MM.1S (cell line): ENCODE data around the gene PRODH.
"Not testable (repeated sequence)": the region's sequence is repeated elsewhere in the genome, so short reads cannot be mapped to it uniquely, and the experiment has no call there.

ENCODE experiments used
- DNase-seq: peaks from one replicate; pipeline ENCODE4 v3.0.0-alpha.2; 2015
- H2AFZ ChIP-seq: fragments of 300-600 bp; sonication (generic); 2 replicates; pipeline ENCODE4 v1.6.0; 2016; ENCODE audit warnings: antibody characterized with exemption, low read length
- H3F3A ChIP-seq: fragments of 300-600 bp; sonication (generic); 2 replicates; pipeline ENCODE4 v1.6.1; 2016; ENCODE audit warnings: mild to moderate bottlenecking, antibody characterized with exemption, low read length, moderate library complexity, mixed read lengths; ENCODE audit not compliant: insufficient read depth
- H3K27ac ChIP-seq: fragments of 300-600 bp; sonication (generic); 2 replicates; pipeline ENCODE4 v1.5.1; 2016; ENCODE audit warnings: mild to moderate bottlenecking, low read length
- H3K27me3 ChIP-seq: fragments of 300-600 bp; sonication (generic); replicated peaks from 2 replicates; pipeline ENCODE4 v1.6.0; 2016; ENCODE audit warnings: low read length; ENCODE audit not compliant: insufficient read depth
- H3K36me3 ChIP-seq: fragments of 300-600 bp; sonication (generic); replicated peaks from 2 replicates; pipeline ENCODE4 v1.6.1; 2016; ENCODE audit warnings: mild to moderate bottlenecking, low read length, mixed read lengths; ENCODE audit not compliant: insufficient read depth
- H3K4me1 ChIP-seq: fragments of 300-600 bp; sonication (generic); 2 replicates; pipeline ENCODE4 v1.6.1; 2016; ENCODE audit warnings: low read length, mixed read lengths
- H3K4me2 ChIP-seq: fragments of 300-600 bp; sonication (generic); 2 replicates; pipeline ENCODE4 v1.6.0; 2016; ENCODE audit warnings: low read depth, low read length
- H3K4me3 ChIP-seq: fragments of 300-600 bp; sonication (generic); 2 replicates; pipeline ENCODE4 v1.5.1; 2016; ENCODE audit warnings: low read length, mixed read lengths
- H3K79me2 ChIP-seq: fragments of 300-600 bp; sonication (generic); 2 replicates; pipeline ENCODE4 v1.6.1; 2016; ENCODE audit warnings: mixed run types, low read length, mixed read lengths
- H3K9ac ChIP-seq: fragments of 300-600 bp; sonication (generic); 2 replicates; pipeline ENCODE4 v1.6.1; 2016; ENCODE audit warnings: low read length, mixed read lengths
- H3K9me2 ChIP-seq: fragments of 300-600 bp; sonication (generic); replicated peaks from 2 replicates; pipeline ENCODE4 v1.6.1; 2016; ENCODE audit warnings: mild to moderate bottlenecking, low read length, mixed read lengths; ENCODE audit not compliant: insufficient read depth
- H3K9me3 ChIP-seq: fragments of 300-600 bp; sonication (generic); replicated peaks from 2 replicates; pipeline ENCODE4 v1.6.1; 2016; ENCODE audit warnings: mild to moderate bottlenecking, low read length, mixed read lengths; ENCODE audit not compliant: insufficient read depth
- H4K20me1 ChIP-seq: fragments of 300-600 bp; sonication (generic); 2 replicates; pipeline ENCODE4 v1.6.1; 2016; ENCODE audit warnings: mild to moderate bottlenecking, low read length, moderate library complexity, mixed read lengths; ENCODE audit not compliant: insufficient read depth
- CTCF ChIP-seq: fragments of 300-600 bp; sonication (generic); IDR thresholded peaks from 2 replicates; pipeline ENCODE4 v1.5.1; 2016; ENCODE audit warnings: antibody characterized with exemption, low read length, mixed read lengths
- EZH2 ChIP-seq: fragments of 300-600 bp; sonication (generic); optimal IDR thresholded peaks from 2 replicates; pipeline ENCODE3; 2017; ENCODE audit warnings: low read depth, mild to moderate bottlenecking, antibody characterized with exemption, low read length, mixed read lengths
- EZH2phosphoT487 ChIP-seq: fragments of 300-600 bp; sonication (generic); IDR thresholded peaks from 2 replicates; pipeline ENCODE4 v1.6.1; 2018; ENCODE audit warnings: antibody characterized with exemption, low read length

PRODH gene

DNA sequence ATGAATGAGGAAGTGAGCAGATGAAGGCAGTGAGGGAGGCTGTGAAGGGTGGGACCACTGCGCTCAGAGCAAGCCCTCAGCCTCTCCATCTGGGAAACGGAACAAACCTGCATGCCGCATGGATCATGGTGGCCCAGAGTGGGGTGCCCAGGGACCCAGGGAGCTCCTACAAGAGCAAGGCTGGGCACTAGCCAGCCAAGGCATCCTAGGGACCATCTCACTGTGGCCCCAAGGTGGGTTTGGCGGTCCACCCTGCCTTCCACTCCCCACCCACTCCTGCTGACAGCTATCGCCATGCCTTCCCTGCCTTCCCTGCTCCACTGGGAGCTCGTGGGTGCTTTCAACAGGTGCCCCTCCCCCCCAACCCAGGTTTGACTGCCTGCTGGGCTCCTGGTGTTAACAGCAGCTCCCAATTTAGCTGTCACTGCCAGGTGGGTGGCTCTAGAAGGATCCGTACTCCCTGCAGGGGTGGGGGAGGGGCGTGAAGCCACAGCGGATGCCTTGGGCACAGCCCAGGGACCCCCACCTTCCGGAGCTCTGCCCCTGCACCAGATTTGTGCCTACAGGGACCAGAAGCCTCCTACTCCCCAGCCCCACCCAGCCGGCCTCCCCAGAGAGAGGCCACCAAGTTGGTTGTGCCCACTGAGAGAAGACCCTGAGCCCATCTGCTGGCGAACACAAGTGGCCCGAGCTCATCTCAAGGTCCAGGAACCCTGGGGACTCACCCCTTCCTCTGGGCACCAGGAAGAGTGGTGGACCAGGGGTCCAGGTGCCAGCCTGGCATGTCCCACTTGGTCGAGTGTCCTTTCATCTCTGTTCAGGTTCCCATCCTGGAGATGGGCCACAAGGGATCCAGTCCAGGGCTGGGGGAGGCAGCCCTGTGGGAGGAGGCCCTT, 29.7 kb upstream of the PRODH start:
- Histone ChIP-seq H3K9me2 (no peaks in the 10 kb centered on the region), H3K9ac (no peak overlapping the region), H3K9me3 (no peaks in the 10 kb centered on the region), H3K4me3 (no peak overlapping the region), H4K20me1 (no peaks in the 10 kb centered on the region), H3K4me1 (no peaks in the 10 kb centered on the region), H3K4me2 (no peak overlapping the region), H3F3A (no peaks in the 10 kb centered on the region), H3K79me2 (no peaks in the 10 kb centered on the region), H3K36me3 (no peaks in the 10 kb centered on the region), H3K27me3 (peaks cover 20% of the 10 kb centered on the region), H3K27ac (no peak overlapping the region), H2AFZ (no peak overlapping the region)
- TF ChIP-seq EZH2phosphoT487 (no peak), CTCF (no peak), EZH2 (no peak)
- DNase-seq = no peak

DNA sequence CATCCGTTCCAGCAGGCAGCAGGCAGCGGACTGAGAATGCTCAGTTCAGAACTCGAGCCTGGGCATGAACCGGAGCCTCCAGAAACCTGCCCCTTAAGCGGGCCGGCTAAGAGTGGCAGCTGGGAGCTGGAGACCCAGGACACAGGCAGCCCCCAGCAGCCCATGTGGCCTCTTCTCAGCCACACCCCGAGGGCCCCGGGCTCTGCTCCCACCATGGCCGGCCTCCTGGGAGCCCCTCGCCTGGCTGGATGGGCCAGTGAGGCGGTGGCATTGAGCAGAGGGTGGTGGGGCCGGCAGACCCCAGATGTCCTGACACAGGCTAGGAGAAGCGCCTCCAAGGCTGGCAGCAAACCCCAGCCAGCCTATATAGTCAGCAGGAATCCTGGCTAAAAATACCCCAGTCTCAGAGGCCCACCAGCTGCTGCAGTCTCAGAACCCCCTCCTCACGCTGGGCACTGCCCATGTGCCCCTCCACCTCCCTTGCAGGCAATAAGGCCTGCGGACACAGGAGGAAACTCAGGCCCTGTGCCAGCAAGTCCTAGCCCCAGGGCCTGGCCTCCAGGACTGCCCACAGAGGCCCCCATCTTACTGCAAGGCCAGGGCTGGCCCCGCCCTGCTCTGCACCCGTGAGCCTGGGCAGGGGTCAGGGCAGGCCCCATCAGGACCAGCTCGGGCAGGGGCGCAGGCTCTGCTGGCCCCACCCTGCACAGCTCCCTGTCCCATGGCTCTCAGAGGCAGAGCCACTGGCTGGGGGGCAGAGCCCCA, 28.6 kb upstream of the PRODH start:
- not testable (repeated sequence) for H4K20me1 ChIP-seq, H3K4me3 ChIP-seq, H3K27ac ChIP-seq, H3K9me3 ChIP-seq, H3K4me2 ChIP-seq, H2AFZ ChIP-seq, H3F3A ChIP-seq, H3K9ac ChIP-seq, H3K79me2 ChIP-seq, H3K4me1 ChIP-seq, DNase-seq, H3K9me2 ChIP-seq, H3K36me3 ChIP-seq
- H3K27me3 ChIP-seq = peaks cover 15% of the 10 kb centered on the region

- H3K9me2 ChIP-seq, H4K20me1 ChIP-seq, H3F3A ChIP-seq, H3K9me3 ChIP-seq, H3K27ac ChIP-seq, H3K4me2 ChIP-seq, H3K27me3 ChIP-seq, H3K79me2 ChIP-seq, H3K4me3 ChIP-seq, H3K36me3 ChIP-seq, H2AFZ ChIP-seq, H3K4me1 ChIP-seq, DNase-seq, H3K9ac ChIP-seq: not testable (repeated sequence)
These were observed 28.0 kb upstream of the PRODH start for GRCh38 chr22:18964051-18964450.

GRCh38 chr22:18962308-18962635, 26.2 kb upstream of the PRODH start:
- no peaks in the 10 kb centered on the region for H3K9me2 ChIP-seq
- no peak overlapping the region for H3K4me2 ChIP-seq
- peaks cover 22% of the 10 kb centered on the region for H3K27me3 ChIP-seq
- no peaks in the 10 kb centered on the region for H4K20me1 ChIP-seq
- no peaks in the 10 kb centered on the region for H3K36me3 ChIP-seq
- DNase-seq = no peak
- no peak overlapping the region for H3K27ac ChIP-seq
- H3F3A ChIP-seq = no peaks in the 10 kb centered on the region
- no peaks in the 10 kb centered on the region for H3K9me3 ChIP-seq
- no peak overlapping the region for H3K4me3 ChIP-seq
- TF ChIP-seq CTCF (no peak), EZH2 (no peak), EZH2phosphoT487 (no peak)
- H3K79me2 ChIP-seq = no peaks in the 10 kb centered on the region
- no peak overlapping the region for H2AFZ ChIP-seq
- H3K4me1 ChIP-seq = no peaks in the 10 kb centered on the region
- no peak overlapping the region for H3K9ac ChIP-seq

GRCh38 chr22:18961632-18962307, 25.7 kb upstream of the PRODH start:
- H3K4me3 ChIP-seq, H3F3A ChIP-seq, H3K4me2 ChIP-seq, DNase-seq, H3K27ac ChIP-seq, H3K9me3 ChIP-seq, H3K79me2 ChIP-seq, H3K9ac ChIP-seq, H4K20me1 ChIP-seq, H3K36me3 ChIP-seq, H3K9me2 ChIP-seq, H2AFZ ChIP-seq, H3K4me1 ChIP-seq: not testable (repeated sequence)
- peaks cover 22% of the 10 kb centered on the region for H3K27me3 ChIP-seq

- H4K20me1 ChIP-seq, H2AFZ ChIP-seq, H3K9ac ChIP-seq, H3K4me1 ChIP-seq, H3K36me3 ChIP-seq, H3K9me3 ChIP-seq, H3K4me3 ChIP-seq, H3F3A ChIP-seq, H3K27ac ChIP-seq, DNase-seq, H3K4me2 ChIP-seq, H3K9me2 ChIP-seq, H3K79me2 ChIP-seq: not testable (repeated sequence)
- peaks cover 21% of the 10 kb centered on the region for H3K27me3 ChIP-seq
These were observed 25.1 kb upstream of the PRODH start for GRCh38 chr22:18961201-18961600.
